Measurements from ENCODE around the gene CBFA2T3. TPM values are rescaled to one million over a fixed set of nuclear protein-coding genes. Genes with fewer than 3 reads are reported as not detected.
"Not testable (repeated sequence)": the region's sequence is repeated elsewhere in the genome, so short reads cannot be mapped to it uniquely, and the experiment has no call there.

CBFA2T3 gene
- total RNA-seq, 2 donors from 2014 or later: 2.3 to 2.9 TPM

GRCh38 chr16:88891083-88891482 is 85.9 kb downstream of the CBFA2T3 start:
- no peak for DNase-seq (ENCODE audit: low spot score)
- no peaks in the 10 kb centered on the region for H3K36me3 Mint-ChIP-seq
- H3K27ac Mint-ChIP-seq: no peak overlapping the region
- ATAC-seq: no peak
- H3K4me1 Mint-ChIP-seq (ENCODE audit: low read depth in 2 of 2): no peaks in the 10 kb centered on the region
- H3K9me3 Mint-ChIP-seq: no peaks in the 10 kb centered on the region
- H3K4me3 Mint-ChIP-seq: no peak overlapping the region
- H3K27me3 Mint-ChIP-seq: no peaks in the 10 kb centered on the region

DNA sequence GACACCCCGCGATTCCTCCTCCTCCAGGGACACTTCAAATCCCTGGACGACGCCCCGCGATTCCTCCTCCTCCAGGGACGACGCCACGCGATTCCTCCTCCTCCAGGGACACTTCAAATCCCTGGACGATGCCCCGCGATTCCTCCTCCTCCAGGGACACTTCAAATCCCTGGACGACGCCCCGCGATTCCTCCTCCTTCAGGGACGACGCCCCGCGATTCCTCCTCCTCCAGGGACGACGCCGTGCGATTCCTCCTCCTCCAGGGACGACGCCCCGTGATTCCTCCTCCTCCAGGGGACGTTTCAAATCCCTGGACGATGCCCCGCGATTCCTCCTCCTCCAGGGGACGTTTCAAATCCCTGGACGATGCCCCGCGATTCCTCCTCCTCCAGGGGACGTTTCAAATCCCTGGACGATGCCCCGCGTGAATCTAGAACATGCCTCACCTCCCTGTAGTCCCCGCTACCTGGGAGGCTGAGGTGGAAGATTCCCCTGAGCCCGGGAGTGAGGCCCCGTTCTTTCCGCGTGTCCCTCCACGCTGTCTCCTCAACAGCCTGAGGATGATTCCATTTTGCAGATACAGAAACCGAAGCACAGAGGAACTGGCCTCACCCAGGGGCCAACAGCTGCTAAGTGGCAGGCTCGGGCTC is 87.2 kb downstream of the CBFA2T3 start:
- ATAC-seq; H3K36me3 Mint-ChIP-seq; DNase-seq (ENCODE audit: low spot score); H3K4me3 Mint-ChIP-seq; H3K27me3 Mint-ChIP-seq; H3K9me3 Mint-ChIP-seq; H3K4me1 Mint-ChIP-seq (ENCODE audit: low read depth in 2 of 2); H3K27ac Mint-ChIP-seq: not testable (repeated sequence)

DNA sequence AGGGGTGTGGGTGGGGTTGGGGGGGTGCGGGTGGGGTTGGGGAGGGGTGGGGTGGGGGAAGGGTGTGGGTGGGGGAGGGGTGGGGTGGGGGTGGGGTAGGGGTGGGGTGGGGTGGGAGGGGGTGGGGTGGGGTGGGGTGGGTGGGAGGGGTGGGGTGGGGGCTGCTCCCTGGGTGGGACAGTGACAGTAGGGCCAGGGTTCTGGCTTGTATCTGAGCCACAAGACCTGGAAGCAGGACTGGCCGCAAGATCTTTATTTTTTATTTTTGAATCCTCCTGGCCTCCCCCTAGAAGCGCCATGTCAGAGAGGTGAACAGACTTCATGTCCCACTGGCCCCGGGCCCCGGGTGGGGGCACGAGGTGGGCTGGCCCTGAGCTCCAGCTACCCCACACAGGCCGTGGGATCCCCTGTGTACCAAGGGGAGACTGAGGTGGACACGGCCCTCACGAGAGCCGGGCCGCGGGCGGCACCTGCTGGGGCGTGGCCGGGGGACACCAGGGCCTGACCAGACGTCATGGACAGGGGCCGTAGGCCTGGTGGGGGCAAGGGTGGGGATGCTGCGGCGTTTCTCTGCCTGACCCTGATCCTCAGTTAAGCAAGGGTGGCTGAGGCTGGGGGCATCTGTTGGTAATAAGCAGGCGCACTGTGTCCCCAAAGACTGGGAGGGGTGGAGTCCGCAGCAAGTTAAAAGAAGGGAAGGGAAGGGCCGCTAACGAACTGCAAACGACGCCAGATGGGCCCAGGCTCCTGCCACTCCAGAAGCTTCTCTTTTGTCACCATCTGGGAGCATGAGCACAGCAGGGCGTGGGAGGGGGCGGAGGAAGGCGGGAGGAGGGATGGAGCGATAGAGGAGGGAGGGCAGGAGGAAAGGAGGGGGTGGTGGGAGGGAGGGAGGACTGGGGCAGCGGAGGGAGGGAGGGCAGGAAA is 88.3 kb downstream of the CBFA2T3 start:
- no peak for ATAC-seq
- Mint-ChIP-seq H3K4me1 (ENCODE audit: low read depth in 2 of 2) (no peaks in the 10 kb centered on the region), H3K4me3 (no peak overlapping the region), H3K36me3 (no peaks in the 10 kb centered on the region), H3K27me3 (no peaks in the 10 kb centered on the region), H3K27ac (no peak overlapping the region), H3K9me3 (no peaks in the 10 kb centered on the region)
- DNase-seq (ENCODE audit: low spot score): no peak

- no peak overlapping the region for H3K4me3 Mint-ChIP-seq
- no peaks in the 10 kb centered on the region for H3K36me3 Mint-ChIP-seq
- ATAC-seq (no peak), DNase-seq (ENCODE audit: low spot score) (no peak)
- no peaks in the 10 kb centered on the region for H3K4me1 Mint-ChIP-seq (ENCODE audit: low read depth in 2 of 2)
- H3K27me3 Mint-ChIP-seq: no peaks in the 10 kb centered on the region
- no peak overlapping the region for H3K27ac Mint-ChIP-seq
- no peaks in the 10 kb centered on the region for H3K9me3 Mint-ChIP-seq
Observed at GRCh38 chr16:88888057-88888456, 89.0 kb downstream of the CBFA2T3 start.

- H3K4me1 Mint-ChIP-seq (ENCODE audit: low read depth in 2 of 2): peaks cover 0 to 5% of the 10 kb centered on the region in 2 donors
- ATAC-seq: no peak
- H3K27ac Mint-ChIP-seq: no peak overlapping the region
- no peak overlapping the region for H3K4me3 Mint-ChIP-seq
- no peaks in the 10 kb centered on the region for H3K9me3 Mint-ChIP-seq
- H3K36me3 Mint-ChIP-seq: no peaks in the 10 kb centered on the region
- no peaks in the 10 kb centered on the region for H3K27me3 Mint-ChIP-seq
- no peak for DNase-seq (ENCODE audit: low spot score)
Observed at GRCh38 chr16:88886845-88887521, 90.0 kb downstream of the CBFA2T3 start.

GRCh38 chr16:88886420-88886844 is 90.6 kb downstream of the CBFA2T3 start:
- no peak overlapping the region for H3K4me3 Mint-ChIP-seq
- peaks cover 0 to 5% of the 10 kb centered on the region in 2 donors for H3K4me1 Mint-ChIP-seq (ENCODE audit: low read depth in 2 of 2)
- H3K27me3 Mint-ChIP-seq: no peaks in the 10 kb centered on the region
- H3K9me3 Mint-ChIP-seq: no peaks in the 10 kb centered on the region
- ATAC-seq (no peak), DNase-seq (ENCODE audit: low spot score) (no peak)
- no peaks in the 10 kb centered on the region for H3K36me3 Mint-ChIP-seq
- no peak overlapping the region for H3K27ac Mint-ChIP-seq

GRCh38 chr16:88885693-88886280 is 91.2 kb downstream of the CBFA2T3 start:
- Mint-ChIP-seq H3K36me3 (no peaks in the 10 kb centered on the region), H3K9me3 (no peaks in the 10 kb centered on the region), H3K27me3 (no peaks in the 10 kb centered on the region), H3K4me3 (no peak overlapping the region), H3K4me1 (ENCODE audit: low read depth in 2 of 2) (peaks cover 0 to 5% of the 10 kb centered on the region in 2 donors), H3K27ac (no peak overlapping the region)
- DNase-seq (ENCODE audit: low spot score) (no peak), ATAC-seq (no peak)

GRCh38 chr16:88884569-88885271 is 92.3 kb downstream of the CBFA2T3 start:
- Mint-ChIP-seq H3K27ac (no peak overlapping the region), H3K27me3 (no peaks in the 10 kb centered on the region), H3K9me3 (no peaks in the 10 kb centered on the region), H3K4me1 (ENCODE audit: low read depth in 2 of 2) (peaks cover 0 to 5% of the 10 kb centered on the region in 2 donors), H3K36me3 (no peaks in the 10 kb centered on the region), H3K4me3 (no peak overlapping the region)
- no peak for DNase-seq (ENCODE audit: low spot score)
- ATAC-seq: no peak

DNA sequence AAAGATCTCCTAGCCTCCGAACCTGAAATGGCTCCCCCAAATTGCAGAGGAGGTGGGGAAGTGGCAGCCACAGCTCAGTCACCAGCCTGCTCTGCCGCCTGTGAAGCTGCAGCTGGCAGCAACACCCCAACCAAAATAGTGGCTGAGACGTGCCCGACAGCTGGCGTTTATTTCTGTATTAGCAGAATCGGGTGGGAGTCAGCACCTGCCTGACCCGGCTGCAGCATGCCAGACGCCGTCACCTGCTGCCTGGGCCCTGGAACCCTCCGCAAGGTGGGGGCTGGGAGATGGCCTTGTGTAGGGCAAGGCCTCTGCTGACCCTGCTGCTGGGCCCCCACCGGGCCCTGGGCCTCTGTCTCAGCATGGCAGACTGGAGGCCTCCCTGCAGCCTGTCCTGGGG is 93.1 kb downstream of the CBFA2T3 start:
- Mint-ChIP-seq H3K36me3 (no peaks in the 10 kb centered on the region), H3K27me3 (no peaks in the 10 kb centered on the region), H3K4me1 (ENCODE audit: low read depth in 2 of 2) (peaks cover 0 to 5% of the 10 kb centered on the region in 2 donors), H3K4me3 (no peak overlapping the region), H3K27ac (no peak overlapping the region), H3K9me3 (no peaks in the 10 kb centered on the region)
- no peak for ATAC-seq
- no peak for DNase-seq (ENCODE audit: low spot score)

- DNase-seq (ENCODE audit: low spot score) (no peak), ATAC-seq (no peak)
- Mint-ChIP-seq H3K4me3 (no peak overlapping the region), H3K27ac (no peak overlapping the region), H3K27me3 (no peaks in the 10 kb centered on the region), H3K36me3 (no peaks in the 10 kb centered on the region), H3K9me3 (no peaks in the 10 kb centered on the region), H3K4me1 (ENCODE audit: low read depth in 2 of 2) (peaks cover 0 to 5% of the 10 kb centered on the region in 2 donors)
Observed at GRCh38 chr16:88883117-88883895, 93.7 kb downstream of the CBFA2T3 start.

- no peak overlapping the region for H3K27ac Mint-ChIP-seq
- ATAC-seq (no peak), DNase-seq (ENCODE audit: low spot score) (no peak)
- peaks cover 0 to 5% of the 10 kb centered on the region in 2 donors for H3K4me1 Mint-ChIP-seq (ENCODE audit: low read depth in 2 of 2)
- H3K27me3 Mint-ChIP-seq: no peaks in the 10 kb centered on the region
- H3K4me3 Mint-ChIP-seq: no peak overlapping the region
- no peaks in the 10 kb centered on the region for H3K9me3 Mint-ChIP-seq
- H3K36me3 Mint-ChIP-seq: no peaks in the 10 kb centered on the region
Observed at GRCh38 chr16:88882358-88883030, 94.5 kb downstream of the CBFA2T3 start.

DNA sequence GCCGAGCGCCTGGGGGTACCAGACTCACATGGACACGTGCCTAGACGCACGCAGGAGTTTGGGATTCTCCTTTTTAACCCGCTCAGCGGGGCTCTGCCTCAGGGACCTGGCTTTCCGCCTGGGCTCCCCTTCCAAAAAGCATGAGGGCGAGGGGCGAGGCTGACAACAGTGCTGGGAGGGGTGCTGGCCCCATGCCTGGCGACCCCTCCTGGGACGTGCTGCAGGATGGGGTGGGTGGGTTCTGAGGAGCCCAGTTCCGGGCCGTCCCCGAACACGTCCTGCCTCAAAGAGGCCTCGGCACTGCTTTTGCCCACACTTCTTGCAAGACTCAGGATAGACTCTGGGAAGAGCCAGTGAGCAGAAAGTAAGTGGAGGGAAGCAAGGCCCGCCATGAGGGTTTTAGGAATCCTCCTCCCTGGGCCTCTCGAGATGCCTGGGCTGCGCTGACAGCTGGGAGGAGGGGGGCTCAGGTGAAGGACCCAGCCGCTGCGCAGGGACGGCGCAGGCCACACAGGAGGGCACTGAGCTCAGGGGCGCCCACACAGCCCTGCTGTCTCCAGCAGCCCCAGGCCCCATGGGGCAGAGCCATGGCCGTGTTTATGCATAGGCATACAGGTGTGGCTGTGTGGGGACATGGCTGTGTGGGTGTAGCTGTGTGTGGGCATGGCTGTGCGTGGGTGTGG is 95.2 kb downstream of the CBFA2T3 start:
- Mint-ChIP-seq H3K36me3 (no peaks in the 10 kb centered on the region), H3K4me1 (ENCODE audit: low read depth in 2 of 2) (peaks cover 0 to 5% of the 10 kb centered on the region in 2 donors), H3K27ac (no peak overlapping the region), H3K4me3 (no peak overlapping the region), H3K9me3 (no peaks in the 10 kb centered on the region), H3K27me3 (no peaks in the 10 kb centered on the region)
- DNase-seq (ENCODE audit: low spot score) (no peak), ATAC-seq (no peak)
